Parathyroid adenoma (tissue), 2 donors: ENCODE data around the gene LRRFIP2.

Experiments
- H2AFZ ChIP-seq: fragments of 300-600 bp; sonication (generic); one replicate; pipeline ENCODE4 v1.7.0; 2017; ENCODE audit warnings: antibody characterized with exemption, mild to moderate bottlenecking
- H3K27ac ChIP-seq: fragments of 300-600 bp; sonication (generic); one replicate; pipeline ENCODE4 v1.7.0; 2017
- H3K27me3 ChIP-seq: fragments of 300-600 bp; sonication (generic); one replicate; pipeline ENCODE4 v1.7.0; 2017; ENCODE audit warnings: low read length; ENCODE audit not compliant: control insufficient read depth, insufficient read depth
- H3K36me3 ChIP-seq: fragments of 300-600 bp; sonication (generic); one replicate; pipeline ENCODE4 v1.7.0; 2017; ENCODE audit warnings: low read length; ENCODE audit not compliant: control insufficient read depth, insufficient read depth
- H3K4me1 ChIP-seq: fragments of 300-600 bp; sonication (generic); one replicate; pipeline ENCODE4 v1.7.0; 2017; ENCODE audit warnings: control low read depth
- H3K4me2 ChIP-seq: fragments of 300-600 bp; sonication (generic); one replicate; pipeline ENCODE4 v1.7.0; 2017; ENCODE audit warnings: low read length
- H3K4me3 ChIP-seq: fragments of 300-600 bp; sonication (generic); one replicate; pipeline ENCODE4 v1.7.0; 2017; ENCODE audit warnings: low read depth, low read length
- H3K79me2 ChIP-seq: fragments of 300-600 bp; sonication (generic); one replicate; pipeline ENCODE4 v1.7.0; 2017; ENCODE audit warnings: control low read depth
- H3K9ac ChIP-seq: fragments of 300-600 bp; sonication (generic); one replicate; pipeline ENCODE4 v1.7.0; 2017; ENCODE audit warnings: mild to moderate bottlenecking
- H3K9me3 ChIP-seq: fragments of 300-600 bp; sonication (generic); one replicate; pipeline ENCODE4 v1.7.0; 2017; ENCODE audit warnings: low read length; ENCODE audit not compliant: control insufficient read depth
- CTCF ChIP-seq: fragments of 300-600 bp; sonication (generic); IDR thresholded peaks from one replicate; pipeline ENCODE4 v1.7.0; 2017; ENCODE audit warnings: antibody characterized with exemption, mild to moderate bottlenecking
- donor health status: primary hyperparathyroidism.

The LRRFIP2 gene

DNA sequence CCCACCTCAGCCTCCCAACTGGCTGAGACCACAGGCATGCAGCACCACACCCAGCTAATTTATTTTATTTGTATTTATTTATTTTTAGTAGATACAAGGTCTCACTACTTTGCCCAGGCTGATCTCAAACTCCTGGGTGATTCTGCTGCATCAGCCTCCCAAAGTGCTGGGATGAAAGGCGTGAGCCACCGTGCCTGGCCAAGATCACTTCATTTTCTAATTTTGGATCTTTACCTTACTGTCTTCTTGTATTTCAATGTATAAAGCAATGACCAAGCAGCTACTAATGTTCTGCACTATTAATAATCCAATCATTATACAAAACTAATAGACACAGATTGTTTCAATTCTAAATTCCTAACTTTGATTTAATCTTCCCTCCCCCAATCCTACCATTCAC lies 56.2 kb downstream of the LRRFIP2 start:
- Histone ChIP-seq H3K79me2 (peaks cover 10% of the 10 kb centered on the region), H3K27me3 (no peaks in the 10 kb centered on the region), H3K27ac (no peak overlapping the region), H3K9me3 (no peaks in the 10 kb centered on the region), H3K4me1 (no peaks in the 10 kb centered on the region), H2AFZ (no peak overlapping the region), H3K9ac (no peak overlapping the region), H3K4me3 (no peak overlapping the region), H3K4me2 (no peak overlapping the region), H3K36me3 (no peaks in the 10 kb centered on the region)
- no peak for TF ChIP-seq CTCF

DNA sequence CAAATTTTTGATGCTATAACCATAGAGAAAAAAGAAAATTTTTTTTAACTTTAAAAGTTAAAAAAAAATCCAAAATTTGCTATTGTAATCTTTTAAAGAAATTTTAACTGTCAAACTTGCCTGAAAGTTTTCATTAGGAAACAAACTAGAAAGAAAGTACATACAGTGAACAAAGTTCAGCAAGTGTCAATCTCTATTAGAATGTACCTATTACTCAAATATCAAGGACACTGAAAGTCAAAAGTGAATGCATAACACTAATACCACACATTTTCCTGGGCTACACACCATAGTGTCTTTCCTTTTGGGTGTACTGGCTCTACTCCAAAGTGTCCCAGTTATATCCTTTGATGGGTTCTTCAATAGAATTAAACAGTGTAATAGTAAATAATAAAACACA lies 56.8 kb downstream of the LRRFIP2 start:
- H3K36me3 ChIP-seq: no peaks in the 10 kb centered on the region
- peaks cover 6% of the 10 kb centered on the region for H3K79me2 ChIP-seq
- H2AFZ ChIP-seq: no peak overlapping the region
- H3K27ac ChIP-seq: no peak overlapping the region
- no peaks in the 10 kb centered on the region for H3K27me3 ChIP-seq
- H3K4me1 ChIP-seq: no peaks in the 10 kb centered on the region
- no peak overlapping the region for H3K9ac ChIP-seq
- TF ChIP-seq CTCF: no peak
- no peak overlapping the region for H3K4me2 ChIP-seq
- no peaks in the 10 kb centered on the region for H3K9me3 ChIP-seq
- no peak overlapping the region for H3K4me3 ChIP-seq

DNA sequence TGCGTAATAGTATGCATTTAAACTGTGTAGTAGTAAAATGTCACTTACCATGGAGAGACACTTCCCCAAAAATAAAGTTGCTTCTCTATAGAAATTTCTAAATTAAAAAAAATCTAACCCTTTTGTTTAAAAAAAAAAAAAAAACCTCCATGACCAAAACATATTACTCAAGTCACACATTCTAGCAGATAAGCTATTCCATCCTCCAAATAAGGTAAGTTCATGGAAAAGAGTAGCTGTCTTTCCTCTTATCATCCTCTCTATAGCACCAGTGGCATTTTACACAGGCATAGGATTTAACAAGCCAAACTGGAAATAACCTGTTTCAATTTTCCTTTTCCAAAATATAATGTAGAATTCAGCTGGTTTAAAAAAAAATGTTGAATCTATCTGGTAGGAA lies 57.4 kb downstream of the LRRFIP2 start:
- TF ChIP-seq CTCF: no peak
- H3K4me2 ChIP-seq: no peak overlapping the region
- no peak overlapping the region for H3K27ac ChIP-seq
- no peak overlapping the region for H2AFZ ChIP-seq
- H3K36me3 ChIP-seq: no peaks in the 10 kb centered on the region
- no peak overlapping the region for H3K9ac ChIP-seq
- H3K79me2 ChIP-seq: peaks cover 6% of the 10 kb centered on the region
- no peaks in the 10 kb centered on the region for H3K9me3 ChIP-seq
- H3K4me1 ChIP-seq: no peaks in the 10 kb centered on the region
- H3K4me3 ChIP-seq: no peak overlapping the region
- no peaks in the 10 kb centered on the region for H3K27me3 ChIP-seq

DNA sequence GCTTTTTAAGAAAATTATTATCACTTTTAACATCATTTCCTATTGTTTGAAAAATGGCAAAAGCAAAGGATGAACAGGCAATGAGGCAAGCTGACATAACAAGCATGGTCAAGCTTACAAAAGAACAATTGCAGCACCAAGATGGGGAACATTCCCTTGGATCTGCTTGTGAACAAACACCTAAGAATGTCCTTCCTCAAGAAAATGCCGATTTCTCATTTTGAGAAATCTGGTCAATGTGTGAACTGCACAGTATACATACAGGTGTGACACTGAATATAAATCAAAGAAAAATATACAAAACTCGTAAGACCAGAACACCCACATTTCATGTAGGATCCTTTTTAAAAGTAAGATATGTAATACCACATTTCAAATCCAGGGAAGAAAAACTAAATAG lies 58.9 kb downstream of the LRRFIP2 start:
- no peak overlapping the region for H3K9ac ChIP-seq
- H3K4me2 ChIP-seq: no peak overlapping the region
- no peaks in the 10 kb centered on the region for H3K4me1 ChIP-seq
- H2AFZ ChIP-seq: no peak overlapping the region
- no peaks in the 10 kb centered on the region for H3K27me3 ChIP-seq
- H3K36me3 ChIP-seq: no peaks in the 10 kb centered on the region
- H3K9me3 ChIP-seq: no peaks in the 10 kb centered on the region
- H3K79me2 ChIP-seq: peaks cover 6% of the 10 kb centered on the region
- H3K27ac ChIP-seq: no peak overlapping the region
- no peak for TF ChIP-seq CTCF
- no peak overlapping the region for H3K4me3 ChIP-seq

GRCh38 chr3:37114251-37115145 lies 59.9 kb downstream of the LRRFIP2 start:
- Histone ChIP-seq H3K27me3 (no peaks in the 10 kb centered on the region), H3K79me2 (peaks cover 6% of the 10 kb centered on the region), H3K4me2 (no peak overlapping the region), H3K4me1 (no peaks in the 10 kb centered on the region), H3K27ac (no peak overlapping the region), H3K9me3 (no peaks in the 10 kb centered on the region), H3K36me3 (no peaks in the 10 kb centered on the region), H3K9ac (no peak overlapping the region), H2AFZ (no peak overlapping the region), H3K4me3 (no peak overlapping the region)
- no peak for TF ChIP-seq CTCF
